Left forelimb (tissue), 1 donor: Measurements from ENCODE around the gene PRAME.

Source experiments
- DNase-seq: peaks from one replicate; pipeline ENCODE4 v3.0.0-alpha.2; 2018; ENCODE audit warnings: low spot score

Gene PRAME

DNA sequence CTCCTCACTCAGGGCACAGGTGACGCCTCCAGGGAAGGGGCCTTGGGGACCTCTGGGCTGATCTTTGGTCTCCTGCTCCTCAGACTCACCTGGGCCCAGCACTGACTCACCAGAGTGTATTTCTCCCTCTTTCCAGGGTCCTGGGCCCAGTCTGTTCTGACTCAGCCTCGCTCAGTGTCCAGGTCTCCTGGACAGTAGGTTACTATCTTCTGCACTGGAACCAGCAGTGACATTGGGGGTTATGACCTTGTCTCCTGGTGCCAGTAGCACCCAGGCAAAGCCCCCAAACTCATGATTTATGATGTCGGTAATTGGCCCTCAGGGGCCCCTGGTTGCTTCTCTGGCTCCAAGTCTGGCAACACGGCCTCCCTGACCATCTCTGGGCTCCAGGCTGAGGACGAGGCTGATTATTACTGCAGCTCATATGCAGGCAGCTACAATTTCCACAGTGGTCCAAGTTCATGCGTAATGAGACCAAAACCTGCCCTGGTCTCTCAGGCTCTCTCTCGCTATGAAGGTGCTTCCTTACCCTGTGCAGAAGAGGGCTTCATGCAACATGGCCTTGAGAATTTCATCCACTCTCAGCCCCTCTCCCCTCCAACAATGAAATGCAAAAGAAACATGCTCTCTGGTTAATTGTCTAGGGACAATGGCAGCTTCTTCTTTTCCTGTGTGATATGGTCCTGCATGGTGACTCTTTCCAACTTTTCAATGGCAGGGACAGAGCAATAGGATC lies 21.0 kb upstream of the PRAME start:
- DNase-seq: no peak

GRCh38 chr22:22578702-22579424 lies 19.8 kb upstream of the PRAME start:
- DNase-seq: no peak

DNA sequence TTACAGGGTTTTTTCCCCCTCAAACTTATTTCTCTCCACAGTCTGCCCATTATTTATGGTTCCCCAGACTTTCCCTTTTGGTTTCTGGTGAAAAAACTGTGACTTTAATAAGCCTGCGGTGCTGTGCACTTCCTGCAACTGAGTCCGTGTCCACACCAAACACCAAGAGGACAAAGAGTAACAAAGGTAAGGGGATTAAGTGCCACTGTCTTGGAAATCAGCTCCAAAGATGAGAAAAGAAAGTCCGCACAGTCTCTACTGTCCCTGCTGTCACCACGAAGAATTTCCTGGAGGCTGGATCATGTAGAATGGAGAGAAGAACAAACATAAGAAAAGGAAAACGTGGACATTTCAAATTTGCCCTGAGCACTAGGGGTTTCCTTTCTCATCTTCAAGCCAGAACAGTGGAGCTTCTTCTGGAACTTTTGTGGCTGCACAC lies 17.9 kb upstream of the PRAME start:
- no peak for DNase-seq

DNA sequence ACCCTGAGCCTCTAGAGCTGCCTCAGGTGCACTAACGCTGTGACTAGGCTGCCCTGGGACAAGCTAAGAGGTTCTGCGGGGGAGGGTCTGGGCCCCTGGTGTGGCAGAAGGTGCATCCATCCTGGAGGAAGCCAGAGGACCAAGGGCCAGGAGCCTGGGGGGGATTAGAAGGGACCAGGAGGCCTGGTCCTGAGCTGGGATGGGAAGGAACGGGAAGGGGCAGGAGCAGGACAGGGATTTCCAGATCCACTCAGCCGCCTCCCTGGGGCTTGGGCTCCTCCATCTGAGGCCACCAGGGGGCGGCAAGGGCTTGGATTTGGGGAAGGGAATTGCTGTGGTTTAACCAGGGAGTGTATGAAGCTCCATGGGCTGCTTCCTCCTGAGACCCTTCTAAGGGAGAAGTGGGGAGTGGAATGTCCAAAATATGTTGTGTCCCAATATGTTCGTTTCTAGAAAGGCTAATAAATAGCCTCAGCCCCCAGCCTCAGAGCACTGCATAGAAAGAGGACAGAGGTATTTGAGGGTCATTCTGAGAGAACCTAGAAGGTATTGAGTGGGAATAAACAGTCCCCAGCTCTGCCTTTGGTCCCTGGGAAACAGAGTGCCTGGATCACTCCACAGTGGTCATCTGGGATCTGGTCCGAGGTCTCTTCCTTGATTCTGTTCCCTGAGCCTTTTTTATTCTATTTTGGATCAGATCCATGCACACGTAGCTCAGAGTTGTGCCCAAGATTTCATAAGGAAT lies 17.4 kb upstream of the PRAME start:
- no peak for DNase-seq

- no peak for DNase-seq
Measured at GRCh38 chr22:22574361-22574760, 15.3 kb upstream of the PRAME start.

GRCh38 chr22:22573047-22573889 lies 14.2 kb upstream of the PRAME start:
- no peak for DNase-seq

- no peak for DNase-seq
Measured at GRCh38 chr22:22571862-22572261, 12.8 kb upstream of the PRAME start.

GRCh38 chr22:22571429-22571828 lies 12.4 kb upstream of the PRAME start:
- DNase-seq: no peak

DNA sequence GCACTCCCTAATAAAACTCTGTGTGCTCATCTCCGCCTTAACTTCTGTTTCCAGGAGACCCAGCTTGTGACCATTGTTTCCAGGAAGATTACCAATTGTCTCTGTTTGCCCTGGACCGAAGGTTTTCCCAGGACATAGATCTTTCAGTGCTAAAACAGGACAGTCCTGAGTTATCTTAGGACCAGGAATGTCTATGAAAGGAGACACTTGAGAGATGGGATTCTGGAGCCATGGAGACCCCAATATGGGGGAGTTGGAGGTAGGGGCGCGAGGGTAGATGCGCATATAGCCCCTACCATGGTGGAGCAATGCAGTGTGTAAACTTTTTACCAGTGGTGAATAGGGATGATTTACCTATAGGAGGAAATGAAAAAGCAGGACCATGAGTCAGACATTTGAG lies 10.2 kb upstream of the PRAME start:
- no peak for DNase-seq

GRCh38 chr22:22565981-22566380 lies 6.9 kb upstream of the PRAME start:
- DNase-seq: no peak

DNA sequence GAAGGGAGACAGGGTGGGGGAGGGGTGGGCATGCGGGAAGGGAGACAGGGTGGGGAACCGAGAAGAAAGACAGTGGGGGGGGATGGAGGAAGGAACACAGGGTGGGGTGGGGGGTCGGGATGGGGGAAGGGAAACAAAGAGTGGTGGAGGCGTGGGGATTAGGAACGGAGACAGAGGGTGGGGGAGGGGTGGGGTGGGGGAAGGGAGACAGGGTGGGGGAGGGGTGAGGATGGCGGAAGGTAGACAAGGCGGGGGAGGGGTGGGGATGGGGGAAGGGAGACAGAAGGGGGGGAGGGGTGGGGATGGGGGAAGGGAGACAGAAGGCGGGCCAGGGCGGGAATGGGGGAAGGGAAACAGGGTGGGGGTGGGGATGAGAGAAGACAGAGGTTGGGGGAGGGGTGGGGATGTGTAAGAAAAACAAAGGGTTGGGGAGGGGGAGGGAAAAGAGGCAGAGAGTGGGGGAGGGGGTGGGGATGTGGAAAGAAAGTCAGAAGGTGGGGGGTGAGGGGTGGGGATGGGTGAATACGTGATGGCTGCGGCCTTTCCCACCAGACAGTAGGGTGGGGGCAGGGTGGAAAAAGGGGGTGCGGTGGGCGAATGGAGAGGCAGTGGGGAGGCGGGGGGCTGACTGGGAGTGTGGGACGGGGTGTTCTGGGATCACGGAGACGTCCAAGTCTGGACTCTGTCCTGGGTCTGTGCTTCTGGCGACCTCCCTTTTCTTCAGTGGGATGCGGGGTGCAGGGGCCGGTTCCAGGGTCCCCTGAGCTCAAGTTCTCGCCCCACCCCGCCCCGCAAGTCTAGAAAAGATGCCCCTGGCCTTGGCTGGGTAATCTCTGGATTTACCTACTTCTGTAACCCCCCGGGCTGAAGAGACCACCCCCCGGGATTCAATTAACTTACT lies 744 bp downstream of the PRAME start:
- DNase-seq: no peak

- DNase-seq: no peak
Measured at GRCh38 chr22:22556995-22557925, 1.8 kb downstream of the PRAME start.

DNA sequence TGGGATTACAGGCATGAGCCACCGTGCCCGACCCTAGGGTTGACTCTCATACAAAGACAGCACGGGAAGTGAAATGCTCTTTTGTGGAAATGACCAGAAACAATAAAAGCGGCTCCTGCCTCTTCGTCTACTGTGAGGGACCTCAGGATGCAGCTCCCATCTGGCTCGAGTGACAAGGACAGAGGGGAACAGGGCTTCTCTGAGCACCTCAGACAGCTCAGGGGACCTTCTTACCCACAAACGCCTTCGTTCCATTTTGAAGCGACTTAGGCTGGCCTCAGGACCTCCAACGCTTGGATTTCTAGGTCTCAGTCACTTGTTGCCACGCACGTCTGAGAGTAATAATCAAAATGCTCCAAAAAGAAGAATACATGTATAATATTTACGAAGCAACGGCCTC lies 2.5 kb downstream of the PRAME start:
- no peak for DNase-seq

DNA sequence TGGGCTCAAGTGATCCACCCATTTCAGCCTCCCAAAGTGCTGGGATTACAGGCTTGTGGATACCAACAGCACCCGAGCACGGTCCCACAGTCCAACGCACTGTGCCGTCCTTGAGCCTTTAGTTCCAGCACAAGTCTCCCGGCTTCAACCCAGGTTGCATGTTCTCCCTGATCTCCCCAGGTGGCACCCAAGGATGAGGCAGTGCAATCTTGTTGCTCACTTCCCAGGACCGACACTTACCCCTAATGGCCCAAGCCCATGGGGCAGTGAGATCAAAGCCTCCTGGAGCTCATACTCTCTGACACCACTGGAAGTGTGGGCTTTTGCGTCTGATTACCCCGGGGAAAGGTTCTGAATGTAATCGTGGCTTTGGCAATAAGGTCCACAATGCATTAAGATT lies 3.5 kb downstream of the PRAME start:
- no peak for DNase-seq

GRCh38 chr22:22554587-22555284 lies 4.3 kb downstream of the PRAME start:
- no peak for DNase-seq

DNA sequence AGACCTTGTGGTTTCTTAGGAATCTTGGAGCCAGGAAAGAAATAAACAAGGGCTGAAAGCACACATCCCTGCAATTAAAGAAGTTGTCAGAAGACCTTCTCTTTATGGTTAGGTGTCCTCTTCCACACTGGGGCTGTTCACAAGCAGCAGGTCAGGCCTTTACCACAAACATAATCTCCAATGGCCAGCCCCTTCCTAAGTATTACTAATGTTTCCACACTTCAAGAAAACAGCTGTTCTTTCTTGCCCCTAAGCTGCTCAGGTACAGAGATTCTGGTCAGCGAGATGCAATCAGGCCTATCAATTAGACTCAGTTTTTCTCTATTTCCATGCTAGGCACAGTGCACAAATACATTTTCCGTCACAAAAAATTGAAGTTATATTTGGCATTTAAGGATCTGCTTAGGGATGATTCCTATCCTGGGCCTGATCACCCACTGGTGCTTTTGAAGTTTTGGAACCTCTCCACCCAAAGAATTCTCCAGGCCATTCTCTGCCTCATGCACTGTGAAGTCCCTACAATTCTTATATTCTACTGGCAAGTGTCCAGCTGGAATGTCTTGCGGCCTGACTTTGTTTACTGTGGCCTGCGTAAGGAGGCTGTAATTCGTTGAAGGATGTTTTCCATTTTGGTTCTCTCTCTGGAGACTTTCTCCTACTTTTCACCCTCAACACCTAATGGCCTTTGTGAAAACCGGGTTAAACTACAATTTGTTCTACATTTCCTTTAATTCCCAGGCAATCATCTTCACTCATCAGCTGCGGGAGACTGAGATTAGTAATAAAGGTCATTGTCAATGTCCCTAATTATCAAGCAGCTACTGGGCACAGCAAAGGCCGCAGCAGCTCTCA lies 5.1 kb downstream of the PRAME start:
- DNase-seq: no peak

DNA sequence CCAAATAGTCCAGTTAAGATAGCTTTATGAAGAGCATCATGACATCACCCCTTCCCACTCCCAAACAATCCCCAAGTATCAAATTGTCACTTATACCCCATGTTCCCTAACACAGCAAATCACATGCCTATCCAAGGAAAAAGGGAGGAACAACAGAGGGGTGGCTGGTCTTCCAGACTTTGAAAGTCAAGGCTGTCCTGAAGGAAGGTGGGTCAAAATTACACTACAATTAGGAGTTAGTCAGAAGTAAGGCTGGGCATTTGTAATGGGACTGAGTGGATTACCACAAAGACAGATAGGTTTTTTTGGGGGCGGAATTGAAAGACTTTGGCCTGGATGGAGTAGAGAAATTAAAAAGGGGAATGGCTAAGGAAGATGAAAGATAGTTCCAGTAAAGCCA lies 5.9 kb downstream of the PRAME start:
- no peak for DNase-seq

GRCh38 chr22:22552630-22553029 lies 6.4 kb downstream of the PRAME start:
- DNase-seq: no peak
